H1 (cell line): Measurements from ENCODE around the gene EPB41L4A.

Experiments
- CHD2 ChIP-seq: IDR thresholded peaks from 2 replicates; pipeline ENCODE4 v1.6.1; 2012; ENCODE audit warnings: low read length, improper control_type of control experiment
- CREB1 ChIP-seq: IDR thresholded peaks from 2 replicates; pipeline ENCODE4 v1.6.1; 2012; ENCODE audit warnings: inconsistent platforms
- E2F6 ChIP-seq: IDR thresholded peaks from 2 replicates; pipeline ENCODE4 v1.6.1; 2012; ENCODE audit warnings: inconsistent platforms
- EGR1 ChIP-seq: IDR thresholded peaks from 2 replicates; pipeline ENCODE4 v1.6.1; 2011; ENCODE audit warnings: low read depth, low read length, borderline replicate concordance
- KDM1A ChIP-seq: fragments of 200-600, 300-600 bp; sonication (generic); IDR thresholded peaks from 2 replicates; pipeline ENCODE4 v1.7.1; 2016; ENCODE audit warnings: mild to moderate bottlenecking, low read length, borderline replicate concordance
- POLR2A ChIP-seq, 2 experiments: IDR thresholded peaks; 1 replicate in 1 of 2; 2 replicates in 1 of 2; pipeline ENCODE4 v1.6.1; 2011; ENCODE audit warnings: low read depth in 2 of 2, low read length in 2 of 2, mild to moderate bottlenecking in 2 of 2; ENCODE audit errors: control extremely low read depth in 1 of 2
- POLR2AphosphoS5 ChIP-seq: IDR thresholded peaks from 2 replicates; pipeline ENCODE4 v1.6.1; 2011; ENCODE audit warnings: low read depth, low read length
- RBBP5 ChIP-seq: IDR thresholded peaks from 2 replicates; pipeline ENCODE4 v1.7.1; 2012; ENCODE audit warnings: low read depth, mild to moderate bottlenecking, inconsistent platforms, low read length, moderate library complexity, borderline replicate concordance
- RXRA ChIP-seq: IDR thresholded peaks from 2 replicates; pipeline ENCODE4 v1.6.1; 2011; ENCODE audit warnings: low read depth, mild to moderate bottlenecking, low read length, moderate library complexity; ENCODE audit not compliant: insufficient read depth
- SP1 ChIP-seq: IDR thresholded peaks from 2 replicates; pipeline ENCODE4 v1.6.1; 2011; ENCODE audit warnings: low read depth, low read length
- TAF7 ChIP-seq: optimal IDR thresholded peaks from 2 replicates; pipeline ENCODE3; 2011; ENCODE audit warnings: low read depth, mild to moderate bottlenecking, inconsistent platforms, low read length, moderate library complexity, borderline replicate concordance
- TF ChIP-seq, protein P1 (sequence below), 3 experiments: IDR thresholded peaks; 1 replicate in 2 of 3; 2 replicates in 1 of 3; pipeline versions ENCODE4 v1.5.1 to v1.6.1; 2011; ENCODE audit warnings: low read length in 3 of 3, mild to moderate bottlenecking in 3 of 3, inconsistent platforms in 2 of 3, low read depth in 1 of 3, moderate library complexity in 1 of 3; ENCODE audit not compliant: insufficient read depth in 1 of 3; ENCODE audit errors: control extremely low read depth in 1 of 3

- TF ChIP-seq, protein P1, sequence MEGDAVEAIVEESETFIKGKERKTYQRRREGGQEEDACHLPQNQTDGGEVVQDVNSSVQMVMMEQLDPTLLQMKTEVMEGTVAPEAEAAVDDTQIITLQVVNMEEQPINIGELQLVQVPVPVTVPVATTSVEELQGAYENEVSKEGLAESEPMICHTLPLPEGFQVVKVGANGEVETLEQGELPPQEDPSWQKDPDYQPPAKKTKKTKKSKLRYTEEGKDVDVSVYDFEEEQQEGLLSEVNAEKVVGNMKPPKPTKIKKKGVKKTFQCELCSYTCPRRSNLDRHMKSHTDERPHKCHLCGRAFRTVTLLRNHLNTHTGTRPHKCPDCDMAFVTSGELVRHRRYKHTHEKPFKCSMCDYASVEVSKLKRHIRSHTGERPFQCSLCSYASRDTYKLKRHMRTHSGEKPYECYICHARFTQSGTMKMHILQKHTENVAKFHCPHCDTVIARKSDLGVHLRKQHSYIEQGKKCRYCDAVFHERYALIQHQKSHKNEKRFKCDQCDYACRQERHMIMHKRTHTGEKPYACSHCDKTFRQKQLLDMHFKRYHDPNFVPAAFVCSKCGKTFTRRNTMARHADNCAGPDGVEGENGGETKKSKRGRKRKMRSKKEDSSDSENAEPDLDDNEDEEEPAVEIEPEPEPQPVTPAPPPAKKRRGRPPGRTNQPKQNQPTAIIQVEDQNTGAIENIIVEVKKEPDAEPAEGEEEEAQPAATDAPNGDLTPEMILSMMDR (IDR thresholded peaks at IDR 0.05; ENCODE audit: control extremely low read depth in 1 of 3, insufficient read depth in 1 of 3, low read depth in 1 of 3, low read length in 3 of 3), result no peak
- TF ChIP-seq KDM1A, result no peak
- TF ChIP-seq SP1, result no peak
- no peak for TF ChIP-seq E2F6
- TF ChIP-seq EGR1, result no peak
- TF ChIP-seq CHD2, result no peak
- no peak for TF ChIP-seq RBBP5
- no peak for TF ChIP-seq POLR2A (IDR thresholded peaks at IDR 0.05; ENCODE audit: control extremely low read depth in 1 of 2, low read depth in 2 of 2, low read length in 2 of 2)
- TF ChIP-seq CREB1, result no peak
- TF ChIP-seq POLR2AphosphoS5, result no peak
- TF ChIP-seq RXRA, result no peak
- TF ChIP-seq TAF7, result no peak
Measured at GRCh38 chr5:112124788-112125187, 294.3 kb downstream of the EPB41L4A start.
